GM19099 (cell line): ENCODE results near the gene SYTL4.

Experiments
- POLR2A ChIP-seq: IDR thresholded peaks from 3 replicates; pipeline ENCODE4 v1.6.1; 2011; ENCODE audit warnings: low read depth; ENCODE audit not compliant: insufficient read length; ENCODE audit errors: extremely low read depth

SYTL4 gene

GRCh38 chrX:100700809-100701208 lies 31.1 kb downstream of the SYTL4 start:
- TF ChIP-seq POLR2A: no peak

GRCh38 chrX:100698551-100698950 lies 33.4 kb downstream of the SYTL4 start:
- TF ChIP-seq POLR2A: no peak

GRCh38 chrX:100696699-100697351 lies 35.1 kb downstream of the SYTL4 start:
- no peak for TF ChIP-seq POLR2A

DNA sequence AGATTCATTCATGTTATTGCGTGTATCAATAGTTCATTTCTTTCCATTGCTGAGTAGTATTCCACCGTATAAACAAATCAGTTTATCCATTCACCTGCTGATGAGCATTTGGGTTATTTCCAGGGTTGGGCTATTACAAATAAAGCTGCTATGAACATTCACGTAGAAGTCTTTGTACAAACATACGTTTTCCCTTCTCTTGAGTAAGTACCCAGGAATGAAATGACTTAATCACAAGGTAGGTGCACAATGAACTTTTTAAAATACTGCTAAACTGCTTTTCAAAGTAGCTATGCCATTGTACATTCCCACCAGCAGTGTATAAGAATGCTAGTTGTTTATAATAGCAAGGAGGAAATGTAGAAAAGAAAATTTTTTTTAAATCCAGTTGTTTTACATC lies 35.9 kb downstream of the SYTL4 start:
- no peak for TF ChIP-seq POLR2A

- no peak for TF ChIP-seq POLR2A
These were observed 36.6 kb downstream of the SYTL4 start for GRCh38 chrX:100695302-100695701.

- no peak for TF ChIP-seq POLR2A
These were observed 44.4 kb downstream of the SYTL4 start for GRCh38 chrX:100687546-100687945.

GRCh38 chrX:100687128-100687527 lies 44.8 kb downstream of the SYTL4 start:
- TF ChIP-seq POLR2A: no peak

- no peak for TF ChIP-seq POLR2A
These were observed 46.0 kb downstream of the SYTL4 start for GRCh38 chrX:100685997-100686305.

DNA sequence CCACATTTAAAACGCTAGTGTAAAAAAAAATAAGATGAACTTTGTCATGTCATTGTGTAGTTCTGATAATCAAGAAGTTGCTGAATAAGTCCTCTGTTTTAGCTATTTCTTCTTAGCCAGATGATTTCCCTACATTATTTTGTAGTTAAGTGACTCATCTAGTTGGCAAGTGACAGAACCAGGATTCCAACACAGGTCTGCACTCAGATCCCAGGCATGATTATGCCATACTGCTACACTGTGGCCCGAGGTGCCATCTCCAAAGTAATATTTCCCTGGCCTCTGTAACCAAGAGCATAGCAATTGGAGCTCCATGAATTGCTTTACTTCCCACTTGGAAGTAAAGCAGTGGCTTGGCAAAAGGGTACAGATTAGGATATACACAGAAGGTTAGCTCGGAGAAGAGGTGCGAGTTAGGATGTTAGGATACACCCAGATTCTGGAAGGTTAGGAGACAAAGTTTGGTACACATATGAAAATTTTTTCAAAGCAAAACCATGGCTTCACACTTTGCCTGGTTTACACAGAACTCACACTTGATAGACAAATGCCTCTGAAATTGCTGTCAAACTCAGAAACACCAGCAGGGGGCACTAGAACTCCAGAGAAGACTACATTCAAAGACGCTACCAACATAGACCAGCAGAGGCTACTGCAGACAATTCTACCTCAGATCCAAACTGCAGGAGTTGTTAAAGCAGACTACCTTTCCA lies 46.5 kb downstream of the SYTL4 start:
- no peak for TF ChIP-seq POLR2A

GRCh38 chrX:100682939-100683338 lies 49.0 kb downstream of the SYTL4 start:
- TF ChIP-seq POLR2A: no peak

- TF ChIP-seq POLR2A: no peak
These were observed 50.3 kb downstream of the SYTL4 start for GRCh38 chrX:100681599-100681998.

DNA sequence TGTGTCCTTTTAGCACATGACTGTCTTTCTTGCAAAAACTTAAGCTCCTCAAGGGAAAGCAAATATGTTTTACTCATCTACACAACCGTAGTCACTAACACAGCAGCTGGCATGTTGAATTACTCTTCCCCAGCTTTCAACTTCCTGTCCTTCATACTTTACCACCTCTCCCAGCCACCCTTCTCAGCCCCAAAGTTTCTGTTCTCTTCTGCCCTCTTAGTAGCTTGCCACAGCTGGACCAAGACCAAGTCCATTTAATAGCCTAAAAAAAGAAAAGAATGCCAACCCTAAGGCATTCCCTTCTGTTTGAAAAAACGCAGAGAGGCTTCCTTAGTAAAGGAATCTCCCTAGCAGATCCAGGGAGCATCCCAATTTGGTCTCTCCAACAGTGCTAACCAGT lies 51.2 kb downstream of the SYTL4 start:
- no peak for TF ChIP-seq POLR2A

- TF ChIP-seq POLR2A: no peak
These were observed 54.2 kb downstream of the SYTL4 start for GRCh38 chrX:100677611-100678181.

DNA sequence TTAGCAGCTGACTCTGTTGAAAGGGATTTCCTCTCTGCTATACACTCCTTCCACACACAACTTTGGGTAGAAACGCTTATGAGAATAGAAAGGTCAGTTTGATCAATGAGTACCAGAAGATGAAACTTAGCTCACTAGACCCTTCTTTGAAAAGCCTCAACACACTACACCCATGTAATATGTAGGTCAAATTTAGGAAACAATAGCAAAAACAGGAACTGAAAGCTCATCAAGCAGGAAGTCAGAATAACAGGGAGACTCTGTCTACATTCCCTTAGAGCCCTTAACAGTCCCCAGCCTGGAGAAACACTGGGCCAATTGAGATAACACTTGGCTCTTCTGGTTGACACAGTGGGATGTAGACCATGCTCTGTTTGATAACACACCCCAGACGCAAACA lies 57.2 kb downstream of the SYTL4 start:
- TF ChIP-seq POLR2A: no peak

DNA sequence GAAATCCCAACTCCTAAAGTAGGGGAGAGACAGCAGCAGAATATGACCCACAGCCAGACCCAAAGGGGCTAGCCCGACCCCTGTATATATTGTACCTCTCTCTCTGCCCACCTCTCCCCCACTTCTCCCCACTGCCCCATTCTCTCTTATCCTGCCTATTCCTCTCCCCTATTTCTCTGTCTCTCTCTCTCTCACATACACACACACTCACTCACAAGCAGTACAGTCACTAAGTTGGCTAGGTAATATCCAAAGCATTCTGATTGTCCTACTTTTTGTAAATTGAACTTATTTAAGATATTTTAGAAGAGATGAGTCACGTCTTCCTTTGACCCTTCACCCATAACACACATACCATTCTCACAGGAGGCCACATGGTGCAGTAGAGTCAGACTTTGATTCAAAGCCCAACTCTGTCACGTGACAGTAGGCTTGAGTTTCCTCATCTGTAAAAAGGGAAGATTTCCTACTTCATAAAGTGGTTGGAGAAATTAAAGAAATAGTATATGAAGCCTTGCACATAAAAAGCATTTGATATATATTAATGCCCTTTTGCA lies 58.4 kb downstream of the SYTL4 start:
- no peak for TF ChIP-seq POLR2A

DNA sequence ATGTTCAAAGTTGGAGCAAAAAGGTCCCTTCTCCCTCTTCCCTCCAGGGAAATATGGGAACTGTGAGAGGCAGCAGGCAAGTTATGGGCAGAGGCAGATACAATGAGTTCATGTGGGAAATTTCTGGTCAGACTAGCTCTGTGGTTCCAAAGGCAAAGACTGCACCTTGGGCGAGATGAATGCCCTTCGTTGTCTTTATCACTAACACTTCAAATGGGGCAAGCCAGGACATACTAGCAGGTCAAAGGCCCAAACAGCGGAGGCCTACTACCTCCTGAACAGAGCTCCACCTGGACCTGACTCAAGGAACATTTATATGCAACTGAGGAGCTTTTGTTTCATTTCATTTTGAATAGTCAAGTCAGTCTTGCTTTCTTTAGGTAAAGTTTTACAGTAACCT lies 59.0 kb downstream of the SYTL4 start:
- no peak for TF ChIP-seq POLR2A
